HG03025 (cell line): ENCODE measurements around the gene CRYBA4.

Source experiments
- ATAC-seq: cut with Tn5 transposase; IDR thresholded peaks from one replicate; pipeline ENCODE4 v1.9.1; 2021; ENCODE audit warnings: mild to moderate bottlenecking, moderate library complexity; ENCODE audit not compliant: unreplicated experiment, low FRiP score

Gene CRYBA4

GRCh38 chr22:26620197-26620596, 1.6 kb upstream of the CRYBA4 start:
- no peak for ATAC-seq

- ATAC-seq, result no peak
Observed at GRCh38 chr22:26623984-26624383, 2.2 kb downstream of the CRYBA4 start.

- no peak for ATAC-seq
Observed at GRCh38 chr22:26624803-26625202, 3.0 kb downstream of the CRYBA4 start.

GRCh38 chr22:26629988-26630761, 8.4 kb downstream of the CRYBA4 start:
- no peak for ATAC-seq

GRCh38 chr22:26631282-26631681, 9.5 kb downstream of the CRYBA4 start:
- ATAC-seq, result no peak

- no peak for ATAC-seq
Observed at GRCh38 chr22:26632422-26633155, 10.8 kb downstream of the CRYBA4 start.

GRCh38 chr22:26634189-26634588, 12.4 kb downstream of the CRYBA4 start:
- no peak for ATAC-seq

GRCh38 chr22:26635117-26635516, 13.4 kb downstream of the CRYBA4 start:
- ATAC-seq, result no peak

- no peak for ATAC-seq
Observed at GRCh38 chr22:26636296-26636695, 14.5 kb downstream of the CRYBA4 start.

GRCh38 chr22:26642465-26643417, 21.0 kb downstream of the CRYBA4 start:
- ATAC-seq, result no peak

GRCh38 chr22:26643418-26644100, 21.8 kb downstream of the CRYBA4 start:
- ATAC-seq, result no peak

GRCh38 chr22:26646158-26646557, 24.4 kb downstream of the CRYBA4 start:
- ATAC-seq, result no peak

- no peak for ATAC-seq
Observed at GRCh38 chr22:26648011-26648497, 26.3 kb downstream of the CRYBA4 start.

- ATAC-seq, result no peak
Observed at GRCh38 chr22:26648528-26649388, 27.0 kb downstream of the CRYBA4 start.

GRCh38 chr22:26650722-26651421, 29.1 kb downstream of the CRYBA4 start:
- ATAC-seq, result no peak

- ATAC-seq, result no peak
Observed at GRCh38 chr22:26651815-26652214, 30.1 kb downstream of the CRYBA4 start.

GRCh38 chr22:26656891-26657851, 35.4 kb downstream of the CRYBA4 start, which contains the start of gene MIAT:
Gene MIAT (plus strand): TSS chr22:26657588.
- no peak for ATAC-seq
